Stomach (tissue), 4 donors: ENCODE measurements around the gene BABAM2.

ENCODE experiments used
- CTCF ChIP-seq, 7 experiments: fragments of 450-650 bp in 4 of 7; fragments of 200-600 bp in 3 of 7; sonication (generic) in 3 of 7; IDR thresholded peaks; one replicate each; pipeline ENCODE4 v1.5.1; 2016 to 2019; ENCODE audit warnings: antibody characterized with exemption in 7 of 7, control low read depth in 2 of 7, mild to moderate bottlenecking in 1 of 7
- EP300 ChIP-seq: sonication (generic); formaldehyde crosslinking; IDR thresholded peaks from one replicate; pipeline ENCODE4 v1.6.1; 2017; ENCODE audit warnings: antibody characterized with exemption
- POLR2A ChIP-seq, 4 donors: fragments of 450-650 bp; IDR thresholded peaks; one replicate each; pipeline ENCODE4 v1.6.1; 2016; ENCODE audit warnings: antibody characterized with exemption in 4 of 4, control low read depth in 2 of 4, mild to moderate bottlenecking in 1 of 4, moderate library complexity in 1 of 4
- POLR2AphosphoS5 ChIP-seq, 3 donors: sonication (generic); formaldehyde crosslinking; IDR thresholded peaks; one replicate each; pipeline ENCODE4 v1.6.1; 2016; ENCODE audit warnings: antibody characterized with exemption in 3 of 3

GRCh38 chr2:27940090-27940671 lies 49.7 kb downstream of the BABAM2 start:
- no peak for TF ChIP-seq POLR2A (IDR thresholded peaks at IDR 0.05)
- no peak for TF ChIP-seq CTCF (IDR thresholded peaks at IDR 0.05)
- no peak for TF ChIP-seq EP300
- no peak for TF ChIP-seq POLR2AphosphoS5 (IDR thresholded peaks at IDR 0.05)
